ENCODE measurements around the gene CALCOCO1. TPM values are rescaled to one million over a fixed set of nuclear protein-coding genes. Genes with fewer than 3 reads are reported as not detected.
A peak's percentile ranks its signal among the peaks of the same experiment; 100 is the strongest.

The CALCOCO1 gene
- total RNA-seq, 1 donor, result 167 TPM

GRCh38 chr12:53751336-53752191 is 24.3 kb upstream of the CALCOCO1 start, which contains the start of gene CISTR:
TSS of gene CISTR (minus strand) at chr12:53751979.
- no peaks in the 10 kb centered on the region for H4K20me1 ChIP-seq (ENCODE audit: insufficient read depth, low read length)
- peak within 1 kb of the TSS; percentile 60 for H3K4me3 ChIP-seq (ENCODE audit: insufficient read depth, low read length)
- no peaks in the 10 kb centered on the region for H3K79me2 ChIP-seq (ENCODE audit: insufficient read depth, low read length)
- H3K27ac ChIP-seq (ENCODE audit: low read depth, low read length), result no peak within 1 kb of the TSS
- peak within 1 kb of the TSS; percentile 66 for H3K4me2 ChIP-seq (ENCODE audit: insufficient read depth, low read length)
- TF ChIP-seq CTCF (IDR thresholded peaks at IDR 0.05; ENCODE audit: extremely low read depth, low read depth, low read length), result no peak
- H2AFZ ChIP-seq (ENCODE audit: low read length), result peak within 1 kb of the TSS; percentile 76
- no peaks in the 10 kb centered on the region for H3K9me3 ChIP-seq (ENCODE audit: low read depth, low read length)
- peaks cover 96% of the 10 kb centered on the region for H3K27me3 ChIP-seq (ENCODE audit: insufficient read depth, low read length)
- no peak for DNase-seq (ENCODE audit: insufficient read length, low spot score, missing footprints)
- peaks cover 15% of the 10 kb centered on the region for H3K4me1 ChIP-seq (ENCODE audit: insufficient read depth, low read length)
- no peaks in the 10 kb centered on the region for H3K36me3 ChIP-seq (ENCODE audit: insufficient read depth, low read length)

DNA sequence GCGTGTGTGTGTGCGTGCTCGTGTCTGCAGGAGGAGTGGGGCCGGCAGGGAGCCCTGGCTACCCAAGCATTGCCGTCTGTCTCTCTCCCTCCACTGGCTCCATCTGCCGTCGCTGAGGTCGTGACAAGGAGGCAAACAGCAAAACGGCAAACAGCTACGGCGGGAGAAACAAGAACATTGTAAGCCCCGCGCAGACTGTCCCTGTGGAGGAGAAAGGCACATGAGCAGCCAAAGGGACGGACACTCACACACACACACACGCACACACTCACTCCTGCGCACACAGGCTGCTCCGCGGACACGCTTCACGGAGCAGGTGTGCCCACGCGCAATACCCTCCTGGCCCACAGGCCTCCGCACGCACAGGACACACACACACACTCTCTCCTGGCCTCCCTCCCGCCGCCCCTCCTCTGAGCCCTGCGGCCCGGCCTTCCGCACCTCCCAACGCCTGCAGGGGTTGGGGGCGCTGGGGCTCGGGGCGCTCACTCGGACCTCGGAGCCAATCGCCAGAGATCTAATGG is 23.6 kb upstream of the CALCOCO1 start:
- no peak overlapping the region for H3K27ac ChIP-seq (ENCODE audit: low read depth, low read length)
- H3K4me3 ChIP-seq (ENCODE audit: insufficient read depth, low read length), result peak overlapping the region; percentile 60
- H3K4me1 ChIP-seq (ENCODE audit: insufficient read depth, low read length), result peaks cover 17% of the 10 kb centered on the region
- H2AFZ ChIP-seq (ENCODE audit: low read length), result peak overlapping the region; percentile 76
- no peak for TF ChIP-seq CTCF (IDR thresholded peaks at IDR 0.05; ENCODE audit: extremely low read depth, low read depth, low read length)
- peak overlapping the region; percentile 66 for H3K4me2 ChIP-seq (ENCODE audit: insufficient read depth, low read length)
- no peaks in the 10 kb centered on the region for H4K20me1 ChIP-seq (ENCODE audit: insufficient read depth, low read length)
- H3K27me3 ChIP-seq (ENCODE audit: insufficient read depth, low read length), result peaks cover 91% of the 10 kb centered on the region
- no peaks in the 10 kb centered on the region for H3K9me3 ChIP-seq (ENCODE audit: low read depth, low read length)
- H3K79me2 ChIP-seq (ENCODE audit: insufficient read depth, low read length), result no peaks in the 10 kb centered on the region
- H3K36me3 ChIP-seq (ENCODE audit: insufficient read depth, low read length), result no peaks in the 10 kb centered on the region
- no peak for DNase-seq (ENCODE audit: insufficient read length, low spot score, missing footprints)

- H3K27me3 ChIP-seq (ENCODE audit: insufficient read depth, low read length), result peaks cover 91% of the 10 kb centered on the region
- H3K4me3 ChIP-seq (ENCODE audit: insufficient read depth, low read length), result no peak overlapping the region
- H3K79me2 ChIP-seq (ENCODE audit: insufficient read depth, low read length), result no peaks in the 10 kb centered on the region
- no peak for DNase-seq (ENCODE audit: insufficient read length, low spot score, missing footprints)
- H3K36me3 ChIP-seq (ENCODE audit: insufficient read depth, low read length), result no peaks in the 10 kb centered on the region
- no peak for TF ChIP-seq CTCF (IDR thresholded peaks at IDR 0.05; ENCODE audit: extremely low read depth, low read depth, low read length)
- H3K9me3 ChIP-seq (ENCODE audit: low read depth, low read length), result no peaks in the 10 kb centered on the region
- peak overlapping the region; percentile 66 for H3K4me2 ChIP-seq (ENCODE audit: insufficient read depth, low read length)
- no peak overlapping the region for H3K27ac ChIP-seq (ENCODE audit: low read depth, low read length)
- H2AFZ ChIP-seq (ENCODE audit: low read length), result peak overlapping the region; percentile 76
- no peaks in the 10 kb centered on the region for H4K20me1 ChIP-seq (ENCODE audit: insufficient read depth, low read length)
- H3K4me1 ChIP-seq (ENCODE audit: insufficient read depth, low read length), result peaks cover 17% of the 10 kb centered on the region
Observed at GRCh38 chr12:53749986-53750811, 22.9 kb upstream of the CALCOCO1 start.
